Naive thymus-derived CD8-positive, alpha-beta T cell (primary cell): Measurements from ENCODE around the gene TSR3. TPM values are rescaled to one million over a fixed set of nuclear protein-coding genes. Genes with fewer than 3 reads are reported as not detected.

Experiments used
- ATAC-seq, 2 donors: fragments of 150-1000 bp; cut with Tn5 transposase in 1 of 2; sonication (Bioruptor Pico), chemical (Tn5 transposase) in 1 of 2; 1 replicate in 1 of 2; 2 replicates in 1 of 2; pipeline ENCODE4 v1.10.0; 2021; ENCODE audit warnings: mild to moderate bottlenecking in 2 of 2, moderate library complexity in 2 of 2
- POLR2A ChIA-PET: fragments of 350-600 bp; sonication (Branson Sonifier 250); formaldehyde crosslinking; loops from one replicate; lab custom pipeline; 2021; ENCODE audit warnings: antibody characterized with exemption; lab: Charles Lee
- DNase-seq, 10 donors: peaks; one replicate each; pipeline versions ENCODE4 v3.0.0 to v3.0.0-alpha.2; 2020 to 2022
- H3K27ac Mint-ChIP-seq, 10 donors: one replicate each; pipeline ENCODE4 v1.8.0; 2020 to 2022; ENCODE audit warnings: mild to moderate bottlenecking in 10 of 10, mixed read lengths in 10 of 10, moderate library complexity in 4 of 10, inconsistent platforms in 1 of 10
- H3K27me3 Mint-ChIP-seq, 5 donors: one replicate each; pipeline ENCODE4 v1.8.0; 2021 to 2022; ENCODE audit warnings: mixed read lengths in 5 of 5
- H3K36me3 Mint-ChIP-seq, 3 donors: one replicate each; pipeline ENCODE4 v1.8.0; 2020 to 2022; ENCODE audit warnings: mixed read lengths in 3 of 3, mild to moderate bottlenecking in 2 of 3, inconsistent platforms in 1 of 3
- H3K4me1 Mint-ChIP-seq, 4 donors: one replicate each; pipeline ENCODE4 v1.8.0; 2021 to 2022; ENCODE audit warnings: mixed read lengths in 4 of 4
- H3K4me3 Mint-ChIP-seq, 10 donors: one replicate each; pipeline ENCODE4 v1.8.0; 2020 to 2022; ENCODE audit warnings: mild to moderate bottlenecking in 10 of 10, mixed read lengths in 10 of 10, moderate library complexity in 6 of 10, inconsistent platforms in 1 of 10
- H3K9me3 Mint-ChIP-seq, 9 donors: one replicate each; pipeline ENCODE4 v1.8.0; 2020 to 2022; ENCODE audit warnings: mixed read lengths in 9 of 9, mild to moderate bottlenecking in 3 of 9, inconsistent platforms in 1 of 9, moderate library complexity in 1 of 9
- polyA plus RNA-seq, 3 donors: library from polyadenylated mRNA; unstranded; fragments of 300-500 nt; fragmentation: Illumina TruSeq; gene quantifications; one replicate each; pipeline ENCODE4 v1.2.3, GENCODE V29; 2021
- total RNA-seq, 8 experiments: library from RNA in 2 of 8; stranded (reverse) in 2 of 8; gene quantifications; one replicate each; pipeline ENCODE4 v1.2.3 and lab custom pipeline; 2021 to 2026

The TSR3 gene
- total and polyA plus RNA-seq, 5 experiments from 2014 or later: 37.1 to 99.4 (median 88.8) TPM

GRCh38 chr16:1374418-1375297 lies 23.0 kb upstream of the TSR3 start:
- DNase-seq: no peak
- peak overlapping the region in 1 of 10 donors; percentile 36 for H3K27ac Mint-ChIP-seq
- ATAC-seq: no peak
- POLR2A ChIA-PET: no interaction called here
- no peak overlapping the region for H3K4me3 Mint-ChIP-seq
- H3K36me3 Mint-ChIP-seq: peaks cover 0 to 19% (median 0%) of the 10 kb centered on the region in 3 donors
- H3K4me1 Mint-ChIP-seq: peaks cover 8 to 17% (median 12%) of the 10 kb centered on the region in 4 donors
- no peaks in the 10 kb centered on the region for H3K27me3 Mint-ChIP-seq
- H3K9me3 Mint-ChIP-seq: no peaks in the 10 kb centered on the region

GRCh38 chr16:1372292-1372950 lies 20.7 kb upstream of the TSR3 start:
- Mint-ChIP-seq H3K9me3 (no peaks in the 10 kb centered on the region), H3K36me3 (peaks cover 0 to 25% (median 0%) of the 10 kb centered on the region in 3 donors), H3K4me3 (no peak overlapping the region), H3K27ac (no peak overlapping the region), H3K4me1 (peaks cover 0 to 3% (median under 1%) of the 10 kb centered on the region in 4 donors), H3K27me3 (no peaks in the 10 kb centered on the region)
- ATAC-seq: no peak
- DNase-seq: no peak
- POLR2A ChIA-PET: no interaction called here

- POLR2A ChIA-PET: no interaction called here
- H3K9me3 Mint-ChIP-seq: no peaks in the 10 kb centered on the region
- H3K27me3 Mint-ChIP-seq: no peaks in the 10 kb centered on the region
- H3K36me3 Mint-ChIP-seq: peaks cover 0 to 25% (median 0%) of the 10 kb centered on the region in 3 donors
- no peak overlapping the region for H3K4me3 Mint-ChIP-seq
- peaks cover 0 to under 1% (median 0%) of the 10 kb centered on the region in 4 donors for H3K4me1 Mint-ChIP-seq
- DNase-seq (no peak), ATAC-seq (no peak)
- no peak overlapping the region for H3K27ac Mint-ChIP-seq
Observed at GRCh38 chr16:1371054-1371978, 19.6 kb upstream of the TSR3 start.

GRCh38 chr16:1367486-1368174 lies 16.0 kb upstream of the TSR3 start:
- no peaks in the 10 kb centered on the region for H3K27me3 Mint-ChIP-seq
- H3K27ac Mint-ChIP-seq: peak overlapping the region in 1 of 10 donors; percentile 75
- peaks cover 0 to 49% (median 3%) of the 10 kb centered on the region in 3 donors for H3K36me3 Mint-ChIP-seq
- DNase-seq: no peak
- H3K4me1 Mint-ChIP-seq: peaks cover 0 to 8% (median 2%) of the 10 kb centered on the region in 4 donors
- POLR2A ChIA-PET: interaction anchor here (0.7 kb wide), 1 partner anchor 53 kb away, joined by 4 read pairs; no protein-coding TSS in a partner anchor
- H3K4me3 Mint-ChIP-seq: no peak overlapping the region
- ATAC-seq: no peak
- H3K9me3 Mint-ChIP-seq: no peaks in the 10 kb centered on the region

GRCh38 chr16:1366712-1367299 lies 15.1 kb upstream of the TSR3 start:
- no peak overlapping the region for H3K27ac Mint-ChIP-seq
- POLR2A ChIA-PET: interaction anchor here (0.6 kb wide), 1 partner anchor 560 kb away, joined by 3 read pairs; no protein-coding TSS in a partner anchor
- ATAC-seq: no peak
- no peak for DNase-seq
- H3K36me3 Mint-ChIP-seq: peaks cover 0 to 49% (median 3%) of the 10 kb centered on the region in 3 donors
- H3K4me1 Mint-ChIP-seq: peaks cover 0 to 8% (median 2%) of the 10 kb centered on the region in 4 donors
- no peaks in the 10 kb centered on the region for H3K9me3 Mint-ChIP-seq
- H3K27me3 Mint-ChIP-seq: no peaks in the 10 kb centered on the region
- no peak overlapping the region for H3K4me3 Mint-ChIP-seq

GRCh38 chr16:1366060-1366711 lies 14.5 kb upstream of the TSR3 start:
- Mint-ChIP-seq H3K9me3 (no peaks in the 10 kb centered on the region), H3K27ac (peak overlapping the region in 1 of 10 donors; percentile 28), H3K27me3 (no peaks in the 10 kb centered on the region), H3K4me1 (peaks cover 0 to 8% (median 2%) of the 10 kb centered on the region in 4 donors), H3K36me3 (peaks cover 0 to 51% (median 3%) of the 10 kb centered on the region in 3 donors), H3K4me3 (no peak overlapping the region)
- ATAC-seq: no peak
- POLR2A ChIA-PET: interaction anchor here (0.6 kb wide), 1 partner anchor 559 kb away, joined by 3 read pairs; no protein-coding TSS in a partner anchor
- no peak for DNase-seq

- no peaks in the 10 kb centered on the region for H3K27me3 Mint-ChIP-seq
- H3K4me3 Mint-ChIP-seq: no peak overlapping the region
- ATAC-seq: no peak
- peaks cover 0 to 8% (median 3%) of the 10 kb centered on the region in 4 donors for H3K4me1 Mint-ChIP-seq
- peaks cover 0 to 55% (median 3%) of the 10 kb centered on the region in 3 donors for H3K36me3 Mint-ChIP-seq
- no peak for DNase-seq
- H3K9me3 Mint-ChIP-seq: no peaks in the 10 kb centered on the region
- H3K27ac Mint-ChIP-seq: no peak overlapping the region
- POLR2A ChIA-PET: interaction anchor here (1.1 to 1.2 kb wide), 2 partner anchors 11 to 68 kb away, joined by 3 to 4 read pairs; no protein-coding TSS in a partner anchor
Observed at GRCh38 chr16:1364510-1364909, 12.8 kb upstream of the TSR3 start.

- H3K36me3 Mint-ChIP-seq: peaks cover 0 to 56% (median 3%) of the 10 kb centered on the region in 3 donors
- peak overlapping the region in 4 of 10 donors; percentile 49 to 84 (median 55) for H3K27ac Mint-ChIP-seq
- POLR2A ChIA-PET: interaction anchor here (0.6 to 1.2 kb wide), 4 partner anchors 10 to 896 kb away, joined by 3 to 4 read pairs (median 4); no protein-coding TSS in a partner anchor
- no peak overlapping the region for H3K4me3 Mint-ChIP-seq
- DNase-seq: peak; percentile 45 to 77 (median 66)
- H3K9me3 Mint-ChIP-seq: no peaks in the 10 kb centered on the region
- ATAC-seq: peak; percentile 95 to 98
- H3K4me1 Mint-ChIP-seq: peaks cover 0 to 9% (median 3%) of the 10 kb centered on the region in 4 donors
- no peaks in the 10 kb centered on the region for H3K27me3 Mint-ChIP-seq
Observed at GRCh38 chr16:1363501-1364041, 11.9 kb upstream of the TSR3 start.

GRCh38 chr16:1362807-1363206 lies 11.1 kb upstream of the TSR3 start:
- H3K9me3 Mint-ChIP-seq: no peaks in the 10 kb centered on the region
- peaks cover 0 to 53% (median 3%) of the 10 kb centered on the region in 3 donors for H3K36me3 Mint-ChIP-seq
- POLR2A ChIA-PET: interaction anchor here (0.6 to 1.1 kb wide), 2 partner anchors 12 to 61 kb away, joined by 3 to 4 read pairs; no protein-coding TSS in a partner anchor
- DNase-seq: no peak
- no peak for ATAC-seq
- no peaks in the 10 kb centered on the region for H3K27me3 Mint-ChIP-seq
- no peak overlapping the region for H3K4me3 Mint-ChIP-seq
- H3K4me1 Mint-ChIP-seq: peaks cover 2 to 14% (median 5%) of the 10 kb centered on the region in 4 donors
- peak overlapping the region in 1 of 10 donors; percentile 67 for H3K27ac Mint-ChIP-seq

GRCh38 chr16:1361685-1362360 lies 10.1 kb upstream of the TSR3 start:
- Mint-ChIP-seq H3K4me3 (no peak overlapping the region), H3K36me3 (peaks cover 0 to 53% (median 3%) of the 10 kb centered on the region in 3 donors), H3K9me3 (no peaks in the 10 kb centered on the region), H3K27ac (no peak overlapping the region), H3K4me1 (peaks cover 2 to 14% (median 5%) of the 10 kb centered on the region in 4 donors), H3K27me3 (no peaks in the 10 kb centered on the region)
- ATAC-seq (no peak), DNase-seq (no peak)
- POLR2A ChIA-PET: interaction anchor here (1.1 kb wide), 1 partner anchor 11 kb away, joined by 3 read pairs; no protein-coding TSS in a partner anchor
